SK-N-SH treated with all-trans-retinoic acid at 6 μM for 48 hours (cell line): ENCODE results near the gene NELFCD.

Experiments
- ATAC-seq: fragments of 200-7000 bp; cut with Tn5 transposase; 3 replicates; pipeline ENCODE4 v1.9.1; 2020; ENCODE audit warnings: mild to moderate bottlenecking, moderate library complexity
- ARNTL ChIP-seq: fragments of 450-650 bp; formaldehyde crosslinking; IDR thresholded peaks from 2 replicates; pipeline ENCODE4 v1.5.0; 2020; ENCODE audit warnings: low read depth, mild to moderate bottlenecking, moderate library complexity, borderline replicate concordance
- BACH2 ChIP-seq: fragments of 250-450 bp; sonication (Bioruptor Pico); IDR thresholded peaks from 2 replicates; pipeline ENCODE4 v1.9.0; 2021; ENCODE audit warnings: mild to moderate bottlenecking, borderline replicate concordance
- CREB5 ChIP-seq: fragments of 250-450 bp; sonication (Bioruptor Pico); IDR thresholded peaks from 2 replicates; pipeline ENCODE4 v1.5.1; 2020; ENCODE audit warnings: low read depth, mild to moderate bottlenecking, moderate library complexity
- CSDC2 ChIP-seq: fragments of 250-450 bp; sonication (Bioruptor Pico); IDR thresholded peaks from 2 replicates; pipeline ENCODE4 v1.5.0; 2020; ENCODE audit warnings: mild to moderate bottlenecking, moderate library complexity
- CSRNP3 ChIP-seq: fragments of 250-450 bp; sonication (Bioruptor Pico); IDR thresholded peaks from 2 replicates; pipeline ENCODE4 v1.5.1; 2021; ENCODE audit warnings: mild to moderate bottlenecking, moderate library complexity
- ESRRG ChIP-seq: fragments of 250-450 bp; sonication (Bioruptor Pico); IDR thresholded peaks from 2 replicates; pipeline ENCODE4 v1.6.1; 2021; ENCODE audit warnings: mild to moderate bottlenecking
- GLIS3 ChIP-seq: fragments of 250-450 bp; sonication (Bioruptor Pico); IDR thresholded peaks from 2 replicates; pipeline ENCODE4 v1.5.0; 2020; ENCODE audit warnings: mild to moderate bottlenecking, moderate library complexity
- ISL1 ChIP-seq: fragments of 250-450 bp; sonication (Bioruptor Pico); IDR thresholded peaks from 2 replicates; pipeline ENCODE4 v2.1.2; 2022; ENCODE audit warnings: mild to moderate bottlenecking, moderate library complexity
- OSR1 ChIP-seq: fragments of 250-450 bp; sonication (Bioruptor Pico); IDR thresholded peaks from 2 replicates; pipeline ENCODE4 v1.8.0; 2022; ENCODE audit warnings: moderate library complexity, mild to moderate bottlenecking, inconsistent platforms
- PATZ1 ChIP-seq: fragments of 250-450 bp; sonication (Bioruptor Pico); IDR thresholded peaks from 2 replicates; pipeline ENCODE4 v1.8.0; 2020; ENCODE audit warnings: mild to moderate bottlenecking, moderate library complexity, borderline replicate concordance
- POU6F1 ChIP-seq: fragments of 250-450 bp; sonication (Bioruptor Pico); IDR thresholded peaks from 2 replicates; pipeline ENCODE4 v1.8.0; 2021; ENCODE audit warnings: low read depth, mild to moderate bottlenecking, moderate library complexity, borderline replicate concordance
- PPARA ChIP-seq: fragments of 250-450 bp; sonication (Bioruptor Pico); IDR thresholded peaks from 2 replicates; pipeline ENCODE4 v1.5.0; 2020; ENCODE audit warnings: mild to moderate bottlenecking, borderline replicate concordance
- RARB ChIP-seq: fragments of 250-450 bp; sonication (Bioruptor Pico); IDR thresholded peaks from 2 replicates; pipeline ENCODE4 v1.8.0; 2021; ENCODE audit warnings: mild to moderate bottlenecking, moderate library complexity
- SNAI2 ChIP-seq: fragments of 250-450 bp; sonication (Bioruptor Pico); IDR thresholded peaks from 2 replicates; pipeline ENCODE4 v1.5.0; 2020; ENCODE audit warnings: mild to moderate bottlenecking, moderate library complexity
- TCF4 ChIP-seq: fragments of 250-450 bp; sonication (Bioruptor Pico); IDR thresholded peaks from 2 replicates; pipeline ENCODE4 v1.8.0; 2021; ENCODE audit warnings: mild to moderate bottlenecking, moderate library complexity, borderline replicate concordance
- TOX ChIP-seq: fragments of 250-450 bp; sonication (Bioruptor Pico); IDR thresholded peaks from 2 replicates; pipeline ENCODE4 v1.8.0; 2021; ENCODE audit warnings: mild to moderate bottlenecking, moderate library complexity, borderline replicate concordance
- TSHZ2 ChIP-seq: fragments of 250-450 bp; sonication (Bioruptor Pico); IDR thresholded peaks from 2 replicates; pipeline ENCODE4 v1.5.0; 2020; ENCODE audit warnings: mild to moderate bottlenecking, moderate library complexity
- ZC3H10 ChIP-seq: fragments of 250-450 bp; sonication (Bioruptor Pico); IDR thresholded peaks from 2 replicates; pipeline ENCODE4 v1.5.1; 2021; ENCODE audit warnings: mild to moderate bottlenecking, moderate library complexity
- ZFP3 ChIP-seq: fragments of 250-450 bp; sonication (Bioruptor Pico); IDR thresholded peaks from 2 replicates; pipeline ENCODE4 v1.5.0; 2020; ENCODE audit warnings: mild to moderate bottlenecking, moderate library complexity
- ZFP30 ChIP-seq: fragments of 450-650 bp; formaldehyde crosslinking; IDR thresholded peaks from 2 replicates; pipeline ENCODE4 v1.5.0; 2022; ENCODE audit warnings: mild to moderate bottlenecking, moderate library complexity
- ZNF70 ChIP-seq: fragments of 450-650 bp; formaldehyde crosslinking; IDR thresholded peaks from 2 replicates; pipeline ENCODE4 v1.5.0; 2020; ENCODE audit warnings: mild to moderate bottlenecking, moderate library complexity
- ZNF8 ChIP-seq: fragments of 450-650 bp; formaldehyde crosslinking; IDR thresholded peaks from 2 replicates; pipeline ENCODE4 v1.5.0; 2020; ENCODE audit warnings: mild to moderate bottlenecking, moderate library complexity

The NELFCD gene

GRCh38 chr20:58950603-58951002 lies 30.5 kb upstream of the NELFCD start (continued):
- no peak for TF ChIP-seq PATZ1
- TF ChIP-seq ZNF8 (CRISPR knock-in tag): no peak
- TF ChIP-seq RARB: no peak
- no peak for TF ChIP-seq ISL1 (CRISPR knock-in tag)
- no peak for TF ChIP-seq CREB5 (CRISPR knock-in tag)
- no peak for TF ChIP-seq ZC3H10 (CRISPR knock-in tag)
- TF ChIP-seq PPARA: no peak
- no peak for TF ChIP-seq BACH2

- TF ChIP-seq POU6F1 (CRISPR knock-in tag) (no peak), OSR1 (CRISPR knock-in tag) (no peak), ZFP30 (no peak)
- no peak for ATAC-seq
Measured at GRCh38 chr20:58953050-58953449, 28.0 kb upstream of the NELFCD start.

- ATAC-seq: no peak
- TF ChIP-seq RARB: no peak
- no peak for TF ChIP-seq PPARA
- no peak for TF ChIP-seq SNAI2
- no peak for TF ChIP-seq ZNF8 (CRISPR knock-in tag)
- no peak for TF ChIP-seq OSR1 (CRISPR knock-in tag)
- no peak for TF ChIP-seq TSHZ2 (CRISPR knock-in tag)
- TF ChIP-seq GLIS3 (CRISPR knock-in tag): no peak
- TF ChIP-seq PATZ1: no peak
- TF ChIP-seq ZC3H10 (CRISPR knock-in tag): no peak
- TF ChIP-seq TCF4 (CRISPR knock-in tag): no peak
- no peak for TF ChIP-seq ARNTL
- TF ChIP-seq CREB5 (CRISPR knock-in tag): no peak
- TF ChIP-seq ESRRG: no peak
- no peak for TF ChIP-seq ISL1 (CRISPR knock-in tag)
- no peak for TF ChIP-seq CSDC2 (CRISPR knock-in tag)
- TF ChIP-seq ZFP3: no peak
- TF ChIP-seq TOX (CRISPR knock-in tag): no peak
- no peak for TF ChIP-seq BACH2
- no peak for TF ChIP-seq ZNF70 (CRISPR knock-in tag)
- TF ChIP-seq CSRNP3 (CRISPR knock-in tag): no peak
Measured at GRCh38 chr20:58956078-58956477, 25.0 kb upstream of the NELFCD start.
